OCI-LY1 (cell line): ENCODE data around the gene KLK2.

Source experiments
- CTCF ChIP-seq: fragments of 200-600 bp; sonication (generic), shearing (Covaris generic); IDR thresholded peaks from 2 replicates; pipeline ENCODE4 v1.5.1; 2017; ENCODE audit warnings: mild to moderate bottlenecking, antibody characterized with exemption, low read length, moderate library complexity, mixed read lengths
- EZH2 ChIP-seq: fragments of 200-600 bp; sonication (generic), shearing (Covaris generic); IDR thresholded peaks from 2 replicates; pipeline ENCODE4 v1.8.0; 2017; ENCODE audit warnings: borderline replicate concordance, mixed run types, mild to moderate bottlenecking, antibody characterized with exemption, low read length, moderate library complexity, mixed read lengths

- TF ChIP-seq CTCF = no peak
- TF ChIP-seq EZH2 = no peak
Measured at GRCh38 chr19:50843701-50844221, 29.5 kb upstream of the KLK2 start.
